Spinal cord (tissue), 10 donors: Measurements from ENCODE around the gene FMO2. TPM values are rescaled to one million over a fixed set of nuclear protein-coding genes. Genes with fewer than 3 reads are reported as not detected.
A peak's percentile ranks its signal among the peaks of the same experiment; 100 is the strongest.

Experiments used
- DNase-seq, 6 donors: peaks; one replicate each; pipeline versions ENCODE4 v3.0.0 to v3.0.0-alpha.2; 2013 to 2015; ENCODE audit warnings: low spot score in 6 of 6, low read depth in 4 of 6
- H3K27ac ChIP-seq: one replicate; pipeline ENCODE4 v1.5.1; 2013; ENCODE audit warnings: low read depth, low read length, control low read depth
- H3K27me3 ChIP-seq: one replicate; pipeline ENCODE4 v1.6.1; 2013; ENCODE audit warnings: low read length; ENCODE audit not compliant: control insufficient read depth, insufficient read depth
- H3K36me3 ChIP-seq: one replicate; pipeline ENCODE4 v1.6.1; 2013; ENCODE audit warnings: low read length; ENCODE audit not compliant: control insufficient read depth, insufficient read depth
- H3K4me1 ChIP-seq: one replicate; pipeline ENCODE4 v1.6.1; 2013; ENCODE audit warnings: low read length; ENCODE audit not compliant: control insufficient read depth, insufficient read depth
- H3K4me3 ChIP-seq: one replicate; pipeline ENCODE4 v1.5.1; 2013; ENCODE audit warnings: low read depth, low read length, control low read depth
- H3K9me3 ChIP-seq: one replicate; pipeline ENCODE4 v1.6.1; 2013; ENCODE audit warnings: low read length; ENCODE audit not compliant: control insufficient read depth, insufficient read depth
- WGBS: methylation state at CpG from one replicate; pipeline ENCODE4 v1.1.5; 2013; ENCODE audit warnings: missing lambda C conversion rate; ENCODE audit not compliant: insufficient coverage; 5-methylcytosine and 5-hydroxymethylcytosine counted together
- long read RNA-seq, 4 donors: transcript quantifications; one replicate each; lab custom pipeline, GENCODE V29; 2026
- polyA plus RNA-seq, 2 donors: library from polyadenylated mRNA; unstranded; fragments of 120-200 nt; gene quantifications; one replicate each; pipeline ENCODE4 v1.2.1, GENCODE V29; 2013; ENCODE audit not compliant: insufficient read length in 2 of 2
- total RNA-seq, 2 donors: library from RNA; depleted of rRNA in 1 of 2; stranded (reverse); fragments of 120-200 nt in 1 of 2; fragments of >200 nt in 1 of 2; gene quantifications; one replicate each; pipeline versions ENCODE4 v1.2.3 to v1.2.4, GENCODE V29; 2013 to 2014
- donor health status: healthy.

Gene FMO2, protein sequence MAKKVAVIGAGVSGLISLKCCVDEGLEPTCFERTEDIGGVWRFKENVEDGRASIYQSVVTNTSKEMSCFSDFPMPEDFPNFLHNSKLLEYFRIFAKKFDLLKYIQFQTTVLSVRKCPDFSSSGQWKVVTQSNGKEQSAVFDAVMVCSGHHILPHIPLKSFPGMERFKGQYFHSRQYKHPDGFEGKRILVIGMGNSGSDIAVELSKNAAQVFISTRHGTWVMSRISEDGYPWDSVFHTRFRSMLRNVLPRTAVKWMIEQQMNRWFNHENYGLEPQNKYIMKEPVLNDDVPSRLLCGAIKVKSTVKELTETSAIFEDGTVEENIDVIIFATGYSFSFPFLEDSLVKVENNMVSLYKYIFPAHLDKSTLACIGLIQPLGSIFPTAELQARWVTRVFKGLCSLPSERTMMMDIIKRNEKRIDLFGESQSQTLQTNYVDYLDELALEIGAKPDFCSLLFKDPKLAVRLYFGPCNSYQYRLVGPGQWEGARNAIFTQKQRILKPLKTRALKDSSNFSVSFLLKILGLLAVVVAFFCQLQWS
- 1 to 10 TPM; 4.7 to 8.7 TPM for total RNA-seq
- 1 to 10 TPM; 2.5 to 5.1 TPM for polyA plus RNA-seq
- long read RNA-seq, donor 1 = 0 reads
- long read RNA-seq, donor 2 = 0 reads
- long read RNA-seq, donor 3 = 0 reads
- long read RNA-seq, donor 4, partial matches to known transcripts = 11 of 16 reads
- long read RNA-seq, donor 4, other reads (novel, unspliced or antisense) = 0 of 16 reads

- no peaks in the 10 kb centered on the region for H3K4me1 ChIP-seq
- H3K36me3 ChIP-seq = no peaks in the 10 kb centered on the region
- H3K4me3 ChIP-seq = no peak within 1 kb of the TSS
- H3K9me3 ChIP-seq = no peaks in the 10 kb centered on the region
- 21% methylated on average over 2 of the region's 6 CpGs for WGBS
- H3K27ac ChIP-seq = peak within 1 kb of the TSS; percentile 1
- H3K27me3 ChIP-seq = no peaks in the 10 kb centered on the region
- DNase-seq = peak in 5 of 6 donors; percentile 12 to 49 (median 23)
Observed at GRCh38 chr1:171185091-171185490, at the start of gene FMO2. TSS of gene FMO2 (plus strand) at chr1:171185300. CDS start at chr1:171185714, 414 bp downstream.

DNA sequence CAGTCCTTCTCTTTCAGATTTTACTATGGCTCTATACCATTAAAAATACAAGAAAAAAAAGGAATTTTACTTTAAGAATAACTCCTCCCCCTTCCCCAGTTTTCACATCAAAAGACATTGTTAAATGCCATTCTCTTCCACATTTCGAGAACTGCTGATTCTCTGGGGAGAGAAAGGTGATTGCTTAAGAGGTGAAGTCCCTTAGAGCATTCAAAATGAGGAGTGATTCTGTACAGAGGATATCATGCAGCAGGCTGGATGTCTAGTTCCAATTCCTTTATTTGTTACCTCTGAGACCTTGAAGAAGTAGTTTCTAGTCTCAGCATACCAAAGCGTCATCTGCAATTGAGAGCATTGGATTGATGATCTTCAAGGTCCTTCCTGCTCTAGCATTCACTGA lies 47.5 kb upstream of the FMO2 start:
- DNase-seq = no peak
- no peak overlapping the region for H3K4me3 ChIP-seq
- WGBS = no CpG with 5 or more reads among the region's 2 CpGs
- no peaks in the 10 kb centered on the region for H3K36me3 ChIP-seq
- H3K4me1 ChIP-seq = peaks cover 10% of the 10 kb centered on the region
- no peaks in the 10 kb centered on the region for H3K9me3 ChIP-seq
- no peak overlapping the region for H3K27ac ChIP-seq
- H3K27me3 ChIP-seq = no peaks in the 10 kb centered on the region

DNA sequence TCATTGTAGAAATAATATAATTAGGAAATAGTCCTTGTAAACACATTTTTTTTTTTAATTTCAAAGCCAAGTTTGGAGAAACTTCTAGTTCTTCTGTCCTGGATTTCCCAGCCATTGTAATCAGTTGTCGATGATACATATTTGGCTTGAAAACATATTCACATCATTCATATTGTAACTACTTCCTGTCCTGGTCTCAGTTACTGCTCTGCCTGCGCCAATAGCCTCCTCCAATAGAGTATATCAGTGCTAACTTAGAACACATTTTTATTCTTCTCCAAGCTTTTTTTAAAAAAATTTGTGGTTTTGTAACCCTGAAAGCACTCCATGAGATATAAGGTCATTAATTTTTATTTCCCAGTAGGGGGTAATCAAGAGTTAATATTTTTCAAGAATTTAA lies 46.1 kb upstream of the FMO2 start:
- no peak for DNase-seq
- Histone ChIP-seq H3K36me3 (no peaks in the 10 kb centered on the region), H3K9me3 (no peaks in the 10 kb centered on the region), H3K4me1 (peaks cover 10% of the 10 kb centered on the region), H3K27me3 (no peaks in the 10 kb centered on the region), H3K27ac (no peak overlapping the region), H3K4me3 (no peak overlapping the region)
- 89% methylated on average over 1 of the region's 2 CpGs for WGBS

DNA sequence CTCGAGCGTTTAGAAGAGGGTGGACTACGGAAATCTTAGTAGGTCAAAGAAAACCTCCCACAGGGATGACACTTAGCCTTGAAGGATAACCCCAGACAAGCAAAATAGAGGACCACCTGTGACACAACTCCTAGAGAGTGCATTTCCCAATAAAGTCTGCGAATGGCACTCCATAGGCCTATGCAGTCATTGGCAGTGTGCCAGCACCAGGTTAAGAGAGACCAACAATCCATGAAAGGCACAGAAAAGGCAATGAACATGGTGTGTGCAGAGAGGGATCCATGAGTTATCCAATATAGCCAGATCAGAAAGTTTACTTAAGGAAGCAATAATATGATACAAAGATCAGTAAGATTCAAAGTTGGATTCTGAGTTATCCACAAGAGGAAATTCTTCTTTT lies 45.2 kb upstream of the FMO2 start:
- H3K27me3 ChIP-seq = no peaks in the 10 kb centered on the region
- WGBS = 60% methylated on average over 1 of the region's 4 CpGs

GRCh38 chr1:171140401-171140800 lies 44.7 kb upstream of the FMO2 start:
- DNase-seq = no peak
- Histone ChIP-seq H3K27ac (peak overlapping the region; percentile 90), H3K4me1 (peaks cover 10% of the 10 kb centered on the region), H3K27me3 (no peaks in the 10 kb centered on the region), H3K4me3 (no peak overlapping the region), H3K36me3 (no peaks in the 10 kb centered on the region), H3K9me3 (no peaks in the 10 kb centered on the region)
- no CpG with 5 or more reads among the region's 5 CpGs for WGBS

More for the DNA sequence above, 45.2 kb upstream of the FMO2 start:
- Histone ChIP-seq H3K27ac (peak overlapping the region; percentile 34), H3K36me3 (no peaks in the 10 kb centered on the region), H3K4me3 (no peak overlapping the region), H3K4me1 (peaks cover 10% of the 10 kb centered on the region), H3K9me3 (no peaks in the 10 kb centered on the region)
- no peak for DNase-seq

DNA sequence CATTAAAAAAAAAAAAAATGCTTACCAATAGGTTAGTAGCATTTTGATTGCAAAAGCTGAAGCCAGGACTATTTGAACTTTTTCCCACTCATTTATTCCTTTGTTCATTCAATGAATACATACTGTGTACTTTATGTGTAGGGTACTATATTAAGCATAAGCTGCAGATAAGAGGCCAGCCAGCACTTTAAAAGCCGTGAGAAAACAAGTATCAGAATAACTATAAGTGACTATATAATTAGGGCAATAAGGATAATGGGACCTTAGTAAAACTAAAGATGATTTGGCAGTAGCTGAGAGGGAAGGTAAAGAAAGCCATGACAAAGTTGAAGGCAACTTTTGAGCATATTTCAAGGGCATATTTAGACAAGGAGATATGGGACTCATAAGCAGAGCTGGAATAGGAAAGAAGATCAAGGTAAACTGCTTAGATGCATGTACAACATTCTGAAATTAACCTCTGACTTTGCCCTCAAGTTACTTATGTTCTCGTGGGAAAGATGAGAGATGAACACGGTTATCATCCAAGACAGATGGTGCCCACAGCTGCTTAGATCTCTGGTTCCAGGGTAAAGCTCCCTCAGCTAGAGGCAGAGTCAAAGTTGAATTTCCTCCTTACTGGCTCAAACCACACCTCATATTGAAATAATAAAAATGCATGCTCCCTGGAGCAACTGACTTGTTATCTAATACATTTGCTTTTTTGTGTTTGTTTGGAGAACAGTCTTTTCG lies 44.0 kb upstream of the FMO2 start:
- Histone ChIP-seq H3K27me3 (no peaks in the 10 kb centered on the region), H3K9me3 (no peaks in the 10 kb centered on the region), H3K36me3 (no peaks in the 10 kb centered on the region), H3K27ac (peak overlapping the region; percentile 90), H3K4me3 (no peak overlapping the region), H3K4me1 (peaks cover 10% of the 10 kb centered on the region)
- peak in 1 of 6 donors; percentile 21 for DNase-seq
- WGBS = no CpG with 5 or more reads among the region's 4 CpGs

- H3K9me3 ChIP-seq = no peaks in the 10 kb centered on the region
- no CpG with 5 or more reads among the region's 6 CpGs for WGBS
- DNase-seq = peak in 4 of 6 donors; percentile 22 to 89 (median 40)
- peaks cover 10% of the 10 kb centered on the region for H3K4me1 ChIP-seq
- H3K36me3 ChIP-seq = no peaks in the 10 kb centered on the region
- H3K27me3 ChIP-seq = no peaks in the 10 kb centered on the region
- H3K4me3 ChIP-seq = no peak overlapping the region
- H3K27ac ChIP-seq = peak overlapping the region; percentile 90
Observed at GRCh38 chr1:171141688-171142415, 43.2 kb upstream of the FMO2 start.

DNA sequence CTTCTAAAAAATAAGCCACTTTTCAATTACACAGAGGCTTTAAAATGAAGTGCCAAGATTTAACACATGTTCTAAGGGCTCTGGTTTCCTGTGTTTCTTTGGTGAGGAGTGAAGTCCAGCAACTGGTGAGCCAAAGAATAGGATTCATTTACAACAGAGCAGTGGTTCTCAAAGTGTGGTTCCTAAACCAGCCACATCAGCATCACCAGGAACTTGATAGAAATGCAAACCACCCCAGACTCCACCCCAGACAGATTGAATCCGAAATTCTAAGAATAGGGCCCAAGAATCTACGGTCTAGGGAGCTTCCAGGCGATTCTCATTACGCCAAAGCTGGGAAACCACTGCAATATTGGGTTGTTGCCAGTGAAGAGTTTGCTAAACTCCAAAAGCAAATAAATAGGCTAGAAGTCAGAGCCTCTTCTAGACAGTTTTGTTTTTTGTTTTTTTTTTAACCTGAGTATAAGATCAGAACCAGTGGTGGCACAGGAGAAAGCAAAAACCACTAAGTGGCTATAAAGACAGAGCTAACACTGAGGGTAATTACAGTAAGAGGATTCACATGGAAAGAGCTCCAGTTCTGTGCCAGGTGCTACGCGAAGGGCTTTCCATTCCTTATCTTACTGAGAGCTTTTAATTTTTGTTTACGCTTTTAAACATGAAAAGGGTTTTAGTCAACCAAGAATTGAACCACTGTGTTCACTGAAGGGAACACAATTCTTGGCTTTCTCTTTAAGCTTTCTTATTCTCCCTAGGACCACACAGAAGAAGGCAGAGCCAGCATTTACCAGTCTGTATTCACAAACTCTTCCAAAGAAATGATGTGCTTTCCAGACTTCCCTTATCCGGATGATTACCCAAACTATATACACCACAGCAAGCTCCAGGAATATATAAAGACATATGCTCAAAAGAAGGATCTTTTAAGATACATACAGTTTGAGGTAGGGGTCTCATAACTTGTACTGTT lies 42.4 kb upstream of the FMO2 start:
- no peaks in the 10 kb centered on the region for H3K36me3 ChIP-seq
- H3K9me3 ChIP-seq = no peaks in the 10 kb centered on the region
- H3K4me3 ChIP-seq = no peak overlapping the region
- WGBS = 17% methylated on average over 3 of the region's 8 CpGs
- DNase-seq = peak; percentile 23 to 76 (median 33)
- H3K27ac ChIP-seq = peak overlapping the region; percentile 90
- H3K27me3 ChIP-seq = no peaks in the 10 kb centered on the region
- peaks cover 10% of the 10 kb centered on the region for H3K4me1 ChIP-seq
